ENCODE data around the gene FAM185A.
"Not testable (repeated sequence)": the region's sequence is repeated elsewhere in the genome, so short reads cannot be mapped to it uniquely, and the experiment has no call there.

Gene FAM185A

GRCh38 chr7:102780926-102781325 lies 32.1 kb downstream of the FAM185A start:
- not testable (repeated sequence) for DNase-seq

- not testable (repeated sequence) for DNase-seq
These were observed 40.0 kb downstream of the FAM185A start for GRCh38 chr7:102788770-102789169.

- not testable (repeated sequence) for DNase-seq
These were observed 41.7 kb downstream of the FAM185A start for GRCh38 chr7:102790364-102791100.

- not testable (repeated sequence) for DNase-seq
These were observed 42.6 kb downstream of the FAM185A start for GRCh38 chr7:102791367-102791766.

GRCh38 chr7:102791831-102792230 lies 43.0 kb downstream of the FAM185A start:
- DNase-seq, result not testable (repeated sequence)

GRCh38 chr7:102794567-102794966 lies 45.8 kb downstream of the FAM185A start:
- DNase-seq, result not testable (repeated sequence)

- not testable (repeated sequence) for DNase-seq
These were observed 47.3 kb downstream of the FAM185A start for GRCh38 chr7:102795987-102796595.

- DNase-seq, result no peak
These were observed 57.8 kb downstream of the FAM185A start for GRCh38 chr7:102806613-102807012.

GRCh38 chr7:102810916-102811315 lies 62.1 kb downstream of the FAM185A start:
- DNase-seq, result no peak

GRCh38 chr7:102811942-102812678 lies 63.3 kb downstream of the FAM185A start:
- no peak for DNase-seq

- no peak for DNase-seq
These were observed 64.6 kb downstream of the FAM185A start for GRCh38 chr7:102813191-102814024.

GRCh38 chr7:102814025-102814471 lies 65.2 kb downstream of the FAM185A start:
- DNase-seq, result no peak

GRCh38 chr7:102817616-102818573 lies 69.1 kb downstream of the FAM185A start:
- no peak for DNase-seq

- no peak for DNase-seq
These were observed 70.4 kb downstream of the FAM185A start for GRCh38 chr7:102819151-102819550.

- DNase-seq, result no peak
These were observed 73.4 kb downstream of the FAM185A start for GRCh38 chr7:102821994-102822747.

- DNase-seq, result no peak
These were observed 74.8 kb downstream of the FAM185A start for GRCh38 chr7:102823390-102824119.

- no peak for DNase-seq
These were observed 79.5 kb downstream of the FAM185A start for GRCh38 chr7:102828286-102828685.

GRCh38 chr7:102829075-102829474 lies 80.3 kb downstream of the FAM185A start:
- no peak for DNase-seq

GRCh38 chr7:102830197-102830596 lies 81.4 kb downstream of the FAM185A start:
- no peak for DNase-seq

GRCh38 chr7:102832674-102833073 lies 83.9 kb downstream of the FAM185A start:
- DNase-seq, result no peak
